Stimulated activated CD8-positive, alpha-beta memory T cell treated with anti-CD3 and anti-CD28 coated beads, Interleukin-4, amount 100 ng/mL, for 1 hour (primary cell): ENCODE data around the gene ZNF780A.
"Not testable (repeated sequence)": the region's sequence is repeated elsewhere in the genome, so short reads cannot be mapped to it uniquely, and the experiment has no call there.

Source experiments
- DNase-seq, 2 donors: peaks; one replicate each; pipeline ENCODE4 v3.0.0-alpha.2; 2020; ENCODE audit warnings: low read depth in 2 of 2, low spot score in 1 of 2

ZNF780A gene

DNA sequence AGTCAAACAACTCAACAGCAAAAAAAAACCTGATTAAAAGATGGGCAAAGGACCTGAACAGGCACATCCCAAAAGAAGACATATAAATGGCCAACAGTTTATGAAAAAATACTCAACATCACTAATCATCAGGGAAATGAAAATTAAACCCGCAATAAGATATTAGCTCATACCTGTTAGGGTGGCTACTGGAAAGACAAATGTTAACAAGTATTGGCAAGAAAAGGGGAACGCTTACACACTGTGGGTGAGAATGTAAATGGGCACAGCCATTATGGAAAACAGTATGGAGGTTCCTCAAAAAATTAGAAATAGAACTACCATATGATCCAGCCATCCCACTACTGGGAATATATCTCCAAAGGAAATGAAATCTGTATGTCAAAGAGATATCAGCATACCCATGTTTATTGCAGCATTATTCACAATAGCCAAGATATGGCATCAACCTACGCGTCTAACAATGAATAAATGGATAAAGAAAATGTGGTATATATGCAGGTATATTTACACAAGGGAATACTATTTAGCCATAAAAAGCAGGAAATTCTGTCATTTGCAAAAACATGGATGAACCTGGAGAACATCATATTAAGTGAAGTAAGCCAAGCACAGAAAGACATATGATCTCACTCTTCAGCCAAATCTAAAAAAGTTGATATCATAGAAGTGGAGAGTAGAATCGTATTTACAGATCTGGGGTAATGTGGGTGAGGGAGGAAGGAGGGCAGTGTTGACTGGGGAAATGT, 2.3 kb downstream of the ZNF780A start:
- no peak for DNase-seq

DNA sequence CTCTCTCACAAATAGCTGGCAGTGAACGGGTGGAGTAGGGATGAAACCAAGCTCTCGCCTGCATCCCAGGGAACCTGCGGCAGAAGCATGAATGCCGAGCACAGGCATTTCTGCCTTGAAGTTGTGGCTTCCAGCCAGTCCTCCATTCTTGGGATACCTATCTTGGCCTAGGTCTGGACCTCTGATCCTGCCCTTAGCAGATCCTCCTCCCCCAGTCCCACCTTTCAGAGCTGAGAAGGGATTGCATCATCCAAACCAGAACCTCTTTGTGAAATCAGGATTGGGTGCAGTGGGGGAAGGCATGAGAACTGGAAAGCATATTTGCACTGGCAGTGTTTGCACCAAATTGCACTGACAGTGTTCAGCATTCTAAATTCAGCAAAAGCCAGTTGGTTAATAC, 5.8 kb downstream of the ZNF780A start:
- DNase-seq: no peak

DNA sequence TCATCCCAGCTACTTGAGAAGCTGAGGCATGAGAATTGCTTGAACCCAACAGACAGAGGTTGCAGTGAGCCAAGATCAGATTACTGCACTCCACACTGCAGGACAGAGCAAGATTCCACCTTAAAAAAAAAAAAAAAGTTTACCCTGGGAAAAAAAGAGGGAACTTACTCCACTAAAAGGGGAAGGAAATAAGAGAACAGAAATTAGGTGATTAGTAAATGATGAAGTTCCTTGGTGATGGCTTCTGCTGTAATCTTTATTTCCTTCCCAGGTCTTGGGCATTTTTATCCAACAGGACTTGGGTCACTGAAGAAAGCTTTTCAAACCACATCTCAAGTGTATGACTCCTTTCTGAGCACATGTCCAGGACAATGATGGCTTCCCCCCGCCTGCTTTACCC, 9.3 kb downstream of the ZNF780A start:
- no peak for DNase-seq

DNA sequence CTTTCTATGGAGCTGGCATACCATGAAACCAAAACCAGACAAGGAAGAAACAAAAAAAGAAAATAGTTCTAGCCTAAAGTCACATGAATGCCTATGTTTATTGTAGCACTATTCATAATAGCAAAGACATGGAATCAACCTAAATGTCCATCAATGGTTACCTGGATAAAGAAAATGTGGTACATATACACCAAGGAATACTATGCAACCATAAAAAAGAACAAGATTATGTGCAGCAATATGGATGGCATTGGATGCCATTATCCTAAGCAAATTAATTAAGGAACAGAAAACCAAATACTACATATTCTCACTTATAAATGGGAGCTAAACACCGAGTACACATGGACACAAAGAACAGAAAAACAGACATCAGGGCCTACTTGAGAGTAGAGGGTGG, 10.5 kb downstream of the ZNF780A start:
- DNase-seq: no peak

DNA sequence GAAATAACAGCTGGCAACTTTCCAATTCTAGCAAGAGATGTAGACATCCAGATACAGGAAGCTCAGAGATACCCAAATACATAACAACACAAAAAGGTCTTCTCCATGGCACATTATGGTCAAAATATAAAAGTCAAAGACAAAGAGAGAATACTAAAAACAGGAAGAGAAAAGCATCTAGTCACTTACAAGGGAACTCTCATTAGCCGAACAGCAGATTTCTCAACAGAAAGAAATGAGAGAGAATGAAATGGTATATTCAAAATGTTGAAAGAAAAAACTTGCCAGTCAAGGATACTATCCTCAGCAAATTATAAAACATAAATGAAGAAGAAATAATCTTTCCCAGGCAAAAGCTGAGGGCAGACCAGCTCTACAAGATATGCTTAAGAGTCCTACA, 12.4 kb downstream of the ZNF780A start:
- DNase-seq: no peak

DNA sequence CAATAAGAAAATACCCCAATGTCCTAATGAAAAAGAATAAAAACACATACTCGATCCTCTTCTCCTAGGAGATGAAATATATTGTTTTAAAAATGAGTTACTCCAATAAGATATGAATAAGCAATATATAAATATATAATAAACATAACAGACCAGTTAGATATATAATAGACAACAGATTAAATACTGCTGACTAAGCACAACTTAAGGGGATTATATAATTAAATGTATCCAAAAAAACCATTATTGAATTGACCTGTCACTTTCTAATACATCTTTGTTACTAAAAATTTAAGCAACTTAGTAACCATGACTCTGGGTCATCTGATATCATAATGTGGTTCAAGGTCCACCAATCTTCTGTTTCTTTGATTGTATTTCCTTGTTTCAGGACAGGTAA, 20.7 kb downstream of the ZNF780A start:
- DNase-seq: no peak

DNA sequence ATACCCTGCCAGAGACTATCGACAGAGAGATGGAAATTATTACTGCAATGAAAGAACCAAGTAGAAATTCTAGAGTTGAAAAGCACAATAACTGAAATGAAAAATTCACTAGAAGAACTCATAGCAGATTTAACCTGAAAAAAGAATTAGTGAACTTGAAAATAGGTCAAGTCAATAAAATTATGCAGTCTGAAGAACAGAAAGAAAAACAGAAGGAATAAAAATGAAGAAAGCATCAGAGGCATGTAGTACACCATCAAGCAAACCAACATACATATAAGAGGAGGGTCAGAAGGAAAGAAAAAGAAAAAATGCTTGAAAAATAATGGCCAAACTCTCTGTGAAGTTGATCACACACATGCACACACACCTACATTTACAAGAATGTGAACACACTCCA, 31.1 kb downstream of the ZNF780A start:
- DNase-seq: no peak

DNA sequence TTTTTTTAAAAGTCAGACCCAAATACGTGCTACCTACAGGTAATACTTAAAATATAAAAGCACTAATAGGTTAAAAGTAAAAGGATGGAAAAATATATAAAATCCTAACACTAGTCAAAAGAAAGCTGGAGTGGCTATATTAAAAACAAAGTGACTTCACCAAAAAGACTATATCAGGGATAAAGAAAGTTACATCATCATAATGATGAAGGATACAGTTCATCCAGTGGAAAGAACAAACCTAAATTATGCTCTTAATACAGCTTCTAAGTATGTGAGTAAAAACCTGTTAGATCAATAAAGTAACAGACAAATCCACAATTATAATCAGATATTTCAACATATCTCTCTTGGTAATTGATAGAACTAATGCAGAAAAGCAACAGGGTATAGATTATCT, 33.6 kb downstream of the ZNF780A start:
- no peak for DNase-seq

DNA sequence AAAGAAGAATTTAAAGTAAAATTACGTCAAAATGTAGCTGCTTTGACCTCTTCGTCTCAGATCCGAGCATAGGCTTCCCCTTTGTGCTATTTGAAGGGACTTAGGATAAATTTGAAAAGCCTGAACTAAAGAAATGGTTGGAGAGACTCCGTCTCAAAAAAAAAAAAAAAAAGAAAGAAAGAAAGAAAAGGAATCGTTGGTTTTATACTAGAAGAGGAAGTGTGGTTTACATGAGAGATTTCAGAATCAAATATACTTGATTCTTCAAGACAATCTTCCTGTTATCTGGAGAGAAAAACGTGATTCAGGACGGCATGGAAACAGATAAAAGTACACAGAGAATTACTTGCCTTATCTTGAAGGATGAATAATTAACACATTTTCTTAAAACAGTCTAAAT, 34.2 kb downstream of the ZNF780A start:
- no peak for DNase-seq

DNA sequence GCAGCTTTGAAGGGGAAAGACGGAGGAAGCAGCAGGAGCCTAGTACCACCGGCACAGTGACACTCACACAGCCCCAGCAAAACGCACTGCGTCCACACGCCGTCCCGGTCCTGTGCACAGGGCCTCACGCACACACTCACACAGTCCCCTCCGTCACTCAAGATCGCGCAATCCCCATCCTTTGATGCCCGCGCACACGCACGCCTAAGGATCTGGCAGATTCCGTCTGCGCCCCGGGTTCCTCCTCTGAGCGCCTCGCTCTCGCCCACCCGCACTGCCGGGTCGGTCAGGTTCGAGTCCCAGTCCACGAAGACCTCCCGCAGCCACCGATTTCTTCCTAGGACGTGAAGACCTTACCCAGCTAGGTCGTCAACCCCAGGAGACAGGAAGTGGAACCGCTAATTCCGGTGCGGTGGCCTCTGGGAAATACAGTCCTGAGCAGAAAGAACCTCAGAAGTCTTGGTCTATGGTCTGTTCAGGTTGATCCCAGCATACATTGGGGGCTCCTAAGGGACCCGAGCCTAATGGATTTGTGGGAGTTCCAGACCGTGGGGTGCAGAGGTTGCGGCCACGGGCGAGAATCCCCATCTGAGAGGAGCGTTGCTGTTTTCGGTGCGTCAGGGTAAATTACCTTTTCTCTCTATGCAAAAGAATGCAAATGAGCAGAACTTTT, 34.8 kb downstream of the ZNF780A start, which contains the start of gene ZNF780B:
TSS of gene ZNF780B (minus strand) at position 400 of the 673 bp plus-strand sequence. CDS start 5,899 bp downstream, outside the sequence.
- DNase-seq: peak; percentile 30 to 47

DNA sequence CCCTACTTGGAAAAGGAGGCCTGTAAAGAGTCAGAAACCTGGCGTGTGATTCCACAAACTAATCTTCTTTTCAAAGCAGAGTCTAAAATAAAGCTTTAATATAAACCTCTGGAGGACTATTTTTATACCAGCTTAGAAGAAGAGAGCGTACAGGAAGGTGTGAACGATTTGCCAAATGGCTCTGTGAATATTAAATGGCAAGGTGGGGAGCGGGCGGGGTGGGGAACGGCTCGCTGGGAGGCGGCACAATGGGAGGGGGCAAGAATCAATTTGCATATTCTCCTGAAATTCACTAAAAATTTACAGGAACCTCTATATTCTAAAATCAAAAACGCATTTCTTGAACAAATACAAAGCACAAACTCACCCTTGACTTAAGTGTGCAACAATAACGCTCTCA, 35.7 kb downstream of the ZNF780A start:
- no peak for DNase-seq

DNA sequence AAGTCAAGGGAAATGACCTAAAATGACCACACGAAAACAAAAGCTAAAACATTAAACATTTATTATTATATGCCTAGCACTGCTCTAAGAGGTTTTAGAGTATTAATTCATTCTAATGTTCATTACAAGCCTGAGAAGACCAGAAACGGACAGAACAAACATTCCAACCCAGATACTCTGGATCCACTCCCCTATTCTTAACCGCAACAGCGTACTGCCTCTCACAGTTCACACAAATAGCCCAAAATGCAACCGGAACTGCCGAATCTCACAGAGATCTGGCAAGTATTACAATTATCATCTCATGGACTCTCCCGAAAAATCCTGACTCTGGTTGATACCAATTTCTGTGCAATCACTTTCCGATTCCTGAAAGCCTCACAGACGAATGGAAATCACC, 36.1 kb downstream of the ZNF780A start:
- no peak for DNase-seq

DNA sequence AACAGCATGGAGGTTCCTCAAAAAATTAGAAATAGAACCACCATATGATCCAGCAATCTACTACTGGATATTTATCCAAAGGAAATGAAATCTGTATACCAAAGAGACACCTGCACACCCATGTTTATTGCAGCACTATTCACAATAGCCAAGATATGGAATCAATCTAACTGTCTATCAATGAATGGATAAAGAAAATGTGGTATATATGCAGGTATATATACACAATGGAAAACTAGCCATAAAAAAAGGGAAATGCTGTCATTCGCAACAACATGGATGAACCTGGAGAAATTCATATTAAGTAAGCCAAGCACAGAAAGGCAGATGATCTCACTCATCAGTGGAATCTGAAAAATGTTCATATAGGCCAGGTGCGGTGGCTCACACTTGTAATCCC, 37.3 kb downstream of the ZNF780A start:
- no peak for DNase-seq

DNA sequence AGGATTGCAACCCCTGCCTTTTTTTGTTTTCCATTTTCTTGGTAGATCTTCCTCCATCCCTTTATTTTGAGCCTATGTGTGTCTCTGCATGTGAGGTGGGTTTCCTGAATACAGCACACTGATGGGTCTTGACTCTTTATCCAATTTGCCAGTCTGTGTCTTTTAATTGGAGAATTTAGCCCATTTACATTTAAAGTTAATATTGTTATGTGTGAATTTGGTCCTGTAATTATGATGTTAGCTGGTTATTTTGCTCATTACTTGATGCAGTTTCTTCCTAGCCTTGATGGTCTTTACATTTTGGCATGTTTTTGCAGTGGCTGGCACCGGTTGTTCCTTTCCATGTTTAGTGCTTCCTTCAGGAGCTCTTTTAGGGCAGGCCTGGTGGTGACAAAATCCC, 49.0 kb downstream of the ZNF780A start:
- DNase-seq: not testable (repeated sequence)

DNA sequence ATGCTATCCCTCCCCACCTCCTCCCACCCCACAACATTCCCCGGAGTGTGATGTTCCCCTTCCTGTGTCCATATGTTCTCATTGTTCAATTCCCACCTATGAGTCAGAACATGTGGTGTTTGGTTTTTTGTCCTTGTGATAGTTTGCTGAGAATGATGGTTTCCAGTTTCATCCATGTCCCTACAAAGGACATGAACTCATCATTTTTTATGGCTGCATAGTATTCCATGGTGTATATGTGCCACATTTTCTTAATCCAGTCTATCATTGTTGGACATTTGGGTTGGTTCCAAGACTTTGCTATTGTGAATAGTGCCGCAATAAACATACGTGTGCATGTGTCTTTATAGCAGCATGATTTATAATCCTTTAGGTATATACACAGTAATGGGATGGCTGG, 52.7 kb downstream of the ZNF780A start:
- DNase-seq: not testable (repeated sequence)

DNA sequence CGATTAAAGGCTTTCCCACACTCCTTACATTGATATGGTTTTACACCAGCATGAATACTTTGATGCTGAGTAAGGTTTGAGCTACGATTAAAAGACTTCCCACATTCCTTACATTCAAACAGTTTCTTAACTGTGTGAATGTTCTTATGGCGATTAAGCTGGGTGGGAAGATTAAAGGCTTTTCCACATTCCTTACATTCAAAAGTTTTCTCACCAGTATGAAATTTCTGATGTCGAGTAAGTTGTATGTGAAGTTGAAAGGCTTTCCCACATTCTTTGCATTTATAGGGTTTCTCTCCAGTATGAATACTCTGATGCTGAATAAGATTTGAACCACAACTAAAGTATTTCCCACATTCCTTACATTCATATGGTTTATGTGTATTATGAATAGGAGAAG, 54.7 kb downstream of the ZNF780A start:
- no peak for DNase-seq

DNA sequence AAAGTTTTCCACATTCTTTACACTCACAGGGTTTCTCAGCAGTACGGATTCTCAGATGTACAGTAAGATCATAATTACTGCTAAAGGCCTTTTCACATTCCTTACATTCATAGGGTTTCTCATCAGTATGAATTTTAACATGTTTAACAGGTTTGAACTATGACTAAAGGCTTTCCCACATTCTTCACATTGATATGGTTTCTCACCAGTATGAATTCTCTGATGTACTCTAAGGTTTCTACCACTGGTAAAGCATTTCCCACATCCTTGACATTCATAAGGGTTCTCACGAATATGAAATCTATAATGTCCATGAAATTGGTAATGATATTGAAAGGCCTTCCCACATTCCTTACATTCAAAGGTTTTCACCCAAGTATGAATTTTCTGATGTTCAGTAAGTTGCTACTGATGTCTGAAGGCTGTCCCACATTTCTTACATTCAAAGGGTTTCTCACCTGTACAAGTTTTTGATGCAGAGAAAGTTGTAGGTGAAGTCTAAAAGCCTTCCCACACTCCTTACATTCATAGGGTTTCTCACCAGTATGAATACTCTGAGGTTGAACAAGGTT, 56.7 kb downstream of the ZNF780A start:
- no peak for DNase-seq

DNA sequence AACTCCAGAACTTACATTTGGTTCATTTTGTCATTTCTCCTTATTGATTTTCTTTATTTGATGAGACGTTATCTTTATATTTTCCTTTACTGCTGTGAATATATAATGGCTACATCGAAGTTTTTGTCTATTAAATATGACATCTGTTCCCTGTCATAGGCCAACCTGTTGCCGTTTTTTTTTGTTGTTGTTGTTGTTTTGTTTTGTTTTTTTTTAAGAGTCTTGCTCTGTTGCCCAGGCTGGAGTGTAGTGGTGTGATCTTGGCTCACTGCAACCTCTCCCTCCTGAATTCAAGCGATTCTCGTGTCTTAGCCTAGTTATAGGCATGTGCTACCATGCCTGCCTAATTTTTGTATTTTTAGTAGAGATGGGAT, 64.2 kb downstream of the ZNF780A start:
- no peak for DNase-seq

DNA sequence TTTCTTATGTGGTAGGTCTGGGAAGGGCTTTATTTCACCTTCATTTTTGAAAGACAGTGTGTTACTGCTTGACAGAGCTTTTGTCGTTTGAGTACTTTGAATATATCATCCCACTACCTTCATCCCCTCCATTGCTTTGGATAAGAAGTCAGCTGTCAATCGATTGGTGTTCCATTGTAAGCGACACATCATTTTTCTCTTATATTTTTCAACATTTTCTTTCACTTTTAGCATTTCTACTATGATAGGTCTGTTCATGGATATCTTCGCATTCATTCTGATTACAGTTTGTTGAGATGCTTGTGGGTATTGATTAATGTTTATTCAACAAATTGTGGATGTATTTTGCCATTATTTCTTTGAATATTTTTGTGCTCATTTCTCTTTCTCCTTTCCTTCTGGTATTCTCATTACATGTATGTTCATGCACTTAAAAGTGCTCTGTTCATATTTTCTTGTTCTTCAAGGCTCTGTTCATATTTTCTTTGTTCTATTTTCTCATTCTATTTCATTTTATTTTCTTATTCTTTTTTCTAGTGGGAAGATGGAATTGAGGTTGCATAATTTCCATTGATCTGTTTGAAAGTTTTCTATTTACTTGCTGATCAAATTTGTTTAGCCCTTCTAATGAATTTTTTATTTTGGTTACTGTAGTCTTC, 64.7 kb downstream of the ZNF780A start:
- no peak for DNase-seq

DNA sequence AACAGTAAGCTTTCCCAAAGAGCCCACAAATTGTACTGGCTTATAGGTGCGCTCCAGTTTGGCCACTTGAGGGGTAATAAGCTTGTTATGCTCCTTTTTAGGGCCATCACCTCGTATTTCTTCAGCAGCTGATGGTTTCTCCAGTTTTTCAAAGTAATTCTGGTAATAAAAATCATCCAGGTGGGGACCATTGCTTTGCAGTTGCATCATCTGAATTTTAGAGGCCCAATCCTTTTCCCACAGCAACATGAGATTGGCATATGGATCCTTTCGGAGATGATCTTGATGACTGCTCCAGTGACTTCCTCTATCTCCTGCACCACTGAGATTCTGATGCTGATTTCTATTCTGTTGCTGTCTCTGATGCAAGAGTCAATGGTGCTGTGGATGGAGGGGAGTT, 66.8 kb downstream of the ZNF780A start:
- DNase-seq: no peak
